Measurements from ENCODE around the gene TMEM221.
"Not testable (repeated sequence)": the region's sequence is repeated elsewhere in the genome, so short reads cannot be mapped to it uniquely, and the experiment has no call there.

Gene TMEM221

GRCh38 chr19:17448131-17448967 is at the start of gene TMEM221:
Gene TMEM221, minus strand, starts transcription at chr19:17448668. Its CDS starts 206 bp downstream, at chr19:17448462.
- peak; percentile 35 for DNase-seq (ENCODE audit: low read depth)

- no peak for DNase-seq (ENCODE audit: low read depth)
Observed at GRCh38 chr19:17497149-17497798, 48.8 kb upstream of the TMEM221 start.

- DNase-seq (ENCODE audit: low read depth) = peak; percentile 66
Observed at GRCh38 chr19:17496337-17496997, 48.0 kb upstream of the TMEM221 start.

- DNase-seq (ENCODE audit: low read depth) = no peak
Observed at GRCh38 chr19:17495639-17496296, 47.3 kb upstream of the TMEM221 start.

GRCh38 chr19:17491287-17491686 is 42.8 kb upstream of the TMEM221 start:
- peak; percentile 54 for DNase-seq (ENCODE audit: low read depth)

- DNase-seq (ENCODE audit: low read depth) = no peak
Observed at GRCh38 chr19:17490411-17490810, 41.9 kb upstream of the TMEM221 start.

GRCh38 chr19:17489392-17490030 is 41.0 kb upstream of the TMEM221 start:
- DNase-seq (ENCODE audit: low read depth) = no peak

GRCh38 chr19:17488593-17489391 is 40.3 kb upstream of the TMEM221 start:
- DNase-seq (ENCODE audit: low read depth) = peak; percentile 46

- DNase-seq (ENCODE audit: low read depth) = no peak
Observed at GRCh38 chr19:17487284-17488121, 39.0 kb upstream of the TMEM221 start.

- no peak for DNase-seq (ENCODE audit: low read depth)
Observed at GRCh38 chr19:17486545-17487240, 38.2 kb upstream of the TMEM221 start.

GRCh38 chr19:17484520-17485185 is 36.2 kb upstream of the TMEM221 start:
- DNase-seq (ENCODE audit: low read depth) = no peak

- no peak for DNase-seq (ENCODE audit: low read depth)
Observed at GRCh38 chr19:17483605-17484002, 35.1 kb upstream of the TMEM221 start.

- DNase-seq (ENCODE audit: low read depth) = no peak
Observed at GRCh38 chr19:17482877-17483604, 34.6 kb upstream of the TMEM221 start.

- no peak for DNase-seq (ENCODE audit: low read depth)
Observed at GRCh38 chr19:17481986-17482385, 33.5 kb upstream of the TMEM221 start.

- DNase-seq (ENCODE audit: low read depth) = peak; percentile 89
Observed at GRCh38 chr19:17479325-17479791, 30.9 kb upstream of the TMEM221 start.

GRCh38 chr19:17475541-17476115 is 27.2 kb upstream of the TMEM221 start:
- DNase-seq (ENCODE audit: low read depth) = peak; percentile 88

GRCh38 chr19:17475011-17475540 is 26.6 kb upstream of the TMEM221 start:
- DNase-seq (ENCODE audit: low read depth) = not testable (repeated sequence)
